Non-pigmented ciliary epithelial cell (primary cell): Measurements from ENCODE around the gene ZNRF1.
"Not testable (repeated sequence)": the region's sequence is repeated elsewhere in the genome, so short reads cannot be mapped to it uniquely, and the experiment has no call there.

Experiments used
- DNase-seq: peaks from one replicate; pipeline ENCODE4 v3.0.0-alpha.2; 2010; ENCODE audit warnings: low read depth

The ZNRF1 gene

GRCh38 chr16:75002474-75002873 lies 3.6 kb downstream of the ZNRF1 start:
- DNase-seq, result no peak

GRCh38 chr16:75003931-75004330 lies 5.1 kb downstream of the ZNRF1 start:
- DNase-seq, result no peak

GRCh38 chr16:75004460-75004859 lies 5.6 kb downstream of the ZNRF1 start:
- DNase-seq, result no peak

DNA sequence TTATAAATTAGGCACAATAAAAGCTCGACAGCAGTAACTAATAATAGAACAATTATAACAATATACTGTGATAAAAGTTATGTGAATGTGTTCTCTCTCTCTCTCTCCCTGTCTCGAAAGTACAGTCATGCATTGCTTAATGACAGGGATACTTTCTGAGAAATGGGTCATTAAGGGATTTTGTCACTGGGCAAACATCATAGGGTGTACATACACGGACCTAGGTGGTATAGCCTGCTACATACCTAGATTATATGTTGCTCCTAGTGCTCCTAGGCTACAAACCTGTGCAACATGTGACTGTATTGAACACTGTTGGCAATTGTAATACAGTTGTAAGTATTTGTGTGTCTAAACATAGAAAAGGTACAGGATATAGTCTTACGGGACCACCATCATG lies 6.9 kb downstream of the ZNRF1 start:
- DNase-seq, result no peak

- DNase-seq, result no peak
Measured at GRCh38 chr16:75007443-75007842, 8.6 kb downstream of the ZNRF1 start.

- DNase-seq, result no peak
Measured at GRCh38 chr16:75010427-75010826, 11.6 kb downstream of the ZNRF1 start.

- peak; percentile 75 for DNase-seq
Measured at GRCh38 chr16:75011634-75012307, 12.9 kb downstream of the ZNRF1 start.

- DNase-seq, result no peak
Measured at GRCh38 chr16:75012380-75013081, 13.7 kb downstream of the ZNRF1 start.

DNA sequence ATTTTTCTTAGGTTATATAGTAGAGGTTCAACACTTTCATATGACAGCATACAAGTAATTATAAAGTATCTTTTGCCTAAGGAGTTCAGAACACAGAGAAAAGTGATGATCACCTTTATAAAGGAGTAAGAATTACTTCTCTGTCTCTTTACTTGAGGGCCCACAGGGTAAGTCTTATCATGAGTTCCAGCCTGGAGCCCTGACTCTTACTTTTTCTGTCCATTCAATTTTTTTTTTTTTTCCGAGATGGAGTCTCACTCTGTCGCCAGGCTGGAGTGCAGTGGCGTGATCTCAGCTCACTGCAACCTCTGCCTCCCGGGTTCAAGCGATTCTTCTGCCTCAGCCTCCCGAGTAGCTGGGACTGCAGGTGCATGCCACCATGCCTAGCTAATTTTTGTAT lies 14.3 kb downstream of the ZNRF1 start:
- DNase-seq, result not testable (repeated sequence)

DNA sequence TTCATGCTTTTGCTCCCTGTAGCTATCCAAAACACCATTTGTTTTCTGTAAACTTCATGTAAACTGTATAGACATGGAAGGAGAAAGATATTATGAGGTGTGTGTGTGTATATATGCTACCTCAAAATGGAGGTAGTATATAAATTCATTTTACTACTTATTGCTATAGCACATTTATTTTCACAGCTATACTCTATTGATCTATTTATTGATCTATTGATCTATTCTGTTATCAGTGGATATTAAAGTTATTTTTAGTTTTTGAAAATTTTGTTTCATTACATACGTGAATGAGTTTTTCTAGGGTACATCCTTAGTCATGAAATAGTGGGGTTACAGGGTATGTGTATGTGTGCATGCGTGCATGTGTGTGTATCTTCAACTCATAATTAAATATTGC lies 15.5 kb downstream of the ZNRF1 start:
- no peak for DNase-seq

GRCh38 chr16:75016451-75017081 lies 17.7 kb downstream of the ZNRF1 start:
- DNase-seq, result not testable (repeated sequence)

DNA sequence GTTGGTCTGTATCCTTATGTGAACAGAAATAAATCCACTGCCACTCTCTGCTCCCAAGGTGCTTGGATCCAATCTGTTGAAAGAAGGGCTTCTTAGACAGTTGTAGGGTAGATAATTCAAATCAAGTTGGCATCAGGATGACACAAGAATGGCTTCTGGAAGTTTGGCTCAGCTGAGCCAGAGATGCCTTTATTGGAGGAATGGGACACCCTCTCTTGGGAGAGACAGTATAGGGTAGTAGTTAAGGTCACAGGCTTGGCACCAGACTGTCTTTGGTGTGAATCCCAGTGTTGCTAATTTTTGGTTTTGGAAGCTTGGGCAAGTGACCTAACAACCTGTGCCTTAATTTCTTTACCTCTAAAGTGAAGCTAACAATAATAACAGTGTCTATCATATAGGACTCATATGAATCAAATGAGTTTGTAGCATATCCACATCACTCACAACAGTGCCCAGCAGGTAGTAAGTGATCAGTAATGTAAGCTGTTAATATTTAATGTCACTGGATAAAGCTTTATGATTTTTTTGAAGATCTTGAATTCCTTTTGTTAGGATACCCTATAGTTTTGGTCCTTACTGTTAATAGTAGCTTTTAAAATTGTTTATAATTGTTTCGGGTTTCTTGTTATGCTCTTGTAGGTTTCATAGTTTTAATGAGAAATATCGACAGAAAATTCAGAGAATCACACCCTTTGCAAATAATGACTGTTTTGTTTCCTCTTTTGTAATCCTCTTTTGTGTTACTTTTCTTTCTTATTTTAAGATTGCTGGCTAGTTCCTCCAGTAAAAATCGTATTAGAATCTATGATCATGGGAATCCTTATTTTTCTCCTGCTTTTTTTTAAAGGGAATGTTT lies 19.1 kb downstream of the ZNRF1 start:
- no peak for DNase-seq

DNA sequence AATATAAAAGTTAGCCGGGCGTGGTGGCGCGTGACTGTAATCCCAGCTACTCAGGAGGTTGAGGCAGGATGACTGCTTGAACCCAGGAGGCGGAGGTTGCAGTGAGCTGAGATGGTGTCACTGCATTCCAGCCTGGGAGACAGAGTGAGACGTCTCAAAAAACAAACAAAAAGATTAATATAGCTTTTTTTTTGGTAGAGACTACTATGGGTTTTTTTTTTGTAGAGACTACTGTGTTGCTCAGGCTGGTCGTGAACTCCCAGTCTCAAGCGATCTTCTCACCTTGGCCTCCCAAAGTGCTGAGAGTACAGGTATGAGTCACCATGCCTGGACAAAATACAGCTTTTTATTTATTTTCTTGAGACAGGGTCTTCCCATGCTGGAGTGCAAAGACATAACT lies 20.2 kb downstream of the ZNRF1 start:
- no peak for DNase-seq

DNA sequence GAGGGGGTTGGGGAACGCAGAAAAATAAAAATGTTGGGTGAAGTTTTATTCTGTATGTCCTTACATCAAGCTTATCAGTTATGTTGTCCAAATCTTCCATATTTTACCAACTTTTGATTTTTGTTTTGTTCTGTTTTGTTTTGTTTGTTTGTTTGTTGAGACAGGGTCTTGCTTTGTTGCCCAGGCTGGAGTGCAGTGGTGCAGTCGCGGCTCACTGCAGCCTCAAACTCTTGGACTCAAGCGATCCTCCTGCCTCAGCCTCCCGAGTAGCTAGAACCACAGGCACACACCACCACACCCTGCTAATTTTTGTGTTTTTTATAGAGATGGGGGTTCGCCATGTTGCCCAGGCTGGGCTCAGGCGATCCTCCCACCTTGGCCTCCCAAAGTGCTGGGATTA lies 20.8 kb downstream of the ZNRF1 start:
- no peak for DNase-seq

DNA sequence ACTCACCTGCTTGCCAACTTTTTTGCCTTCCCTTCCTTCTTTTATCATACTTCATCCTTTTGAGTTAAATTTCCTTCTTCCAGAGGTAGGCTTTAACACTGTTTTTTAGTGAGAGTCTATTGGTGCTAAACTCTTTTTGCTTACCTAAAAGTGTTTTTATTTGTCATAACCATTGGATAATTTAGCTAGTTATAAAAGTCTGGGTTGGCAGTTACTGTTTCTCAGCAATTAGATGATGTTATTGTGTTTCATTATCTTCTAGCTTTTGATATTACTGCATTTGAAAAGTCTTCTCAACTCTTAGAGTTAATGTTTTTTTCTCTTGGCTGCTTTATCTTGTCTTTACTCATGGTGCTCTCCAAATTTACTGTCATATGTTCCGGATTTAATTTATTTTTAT lies 22.6 kb downstream of the ZNRF1 start:
- DNase-seq, result no peak

- DNase-seq, result no peak
Measured at GRCh38 chr16:75022567-75022966, 23.7 kb downstream of the ZNRF1 start.

DNA sequence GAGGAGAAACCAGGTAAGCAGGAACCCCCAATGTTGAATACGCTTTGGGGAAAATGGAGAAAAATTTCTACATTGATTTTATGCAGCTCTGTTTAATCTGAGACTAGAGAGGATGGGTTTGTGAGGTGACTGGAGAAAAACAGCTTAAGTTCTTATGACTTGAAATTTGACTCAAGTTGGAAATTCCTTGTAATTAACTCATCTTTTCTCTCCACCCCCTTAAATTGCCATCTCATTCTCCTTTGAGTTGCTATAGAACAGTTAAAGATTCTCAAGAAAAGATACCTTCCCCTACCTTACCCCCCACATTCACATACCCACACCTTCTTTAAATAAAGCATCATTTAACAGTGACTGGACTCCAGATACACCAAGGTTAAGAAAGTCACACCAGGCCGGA lies 24.2 kb downstream of the ZNRF1 start:
- no peak for DNase-seq

DNA sequence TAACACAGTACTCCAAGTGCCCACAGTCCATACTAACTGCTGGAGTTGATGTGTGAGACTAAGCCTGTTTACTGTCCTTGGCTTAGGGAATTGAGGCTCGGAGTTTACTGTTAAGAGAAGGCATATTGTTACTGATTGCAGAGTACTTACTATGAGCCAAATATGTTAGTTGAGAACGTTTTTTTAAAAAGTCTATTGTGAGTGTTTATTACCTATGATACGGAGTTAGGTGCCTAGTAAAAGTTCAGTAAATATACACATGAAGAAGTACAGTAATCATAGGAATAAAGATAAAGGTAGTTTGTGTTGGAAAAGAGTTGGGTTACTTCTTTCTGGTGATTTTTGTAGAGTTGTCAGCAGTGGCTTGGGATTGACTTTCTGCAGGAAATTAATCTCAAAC lies 25.4 kb downstream of the ZNRF1 start:
- DNase-seq, result no peak

GRCh38 chr16:75024594-75024993 lies 25.8 kb downstream of the ZNRF1 start:
- no peak for DNase-seq

DNA sequence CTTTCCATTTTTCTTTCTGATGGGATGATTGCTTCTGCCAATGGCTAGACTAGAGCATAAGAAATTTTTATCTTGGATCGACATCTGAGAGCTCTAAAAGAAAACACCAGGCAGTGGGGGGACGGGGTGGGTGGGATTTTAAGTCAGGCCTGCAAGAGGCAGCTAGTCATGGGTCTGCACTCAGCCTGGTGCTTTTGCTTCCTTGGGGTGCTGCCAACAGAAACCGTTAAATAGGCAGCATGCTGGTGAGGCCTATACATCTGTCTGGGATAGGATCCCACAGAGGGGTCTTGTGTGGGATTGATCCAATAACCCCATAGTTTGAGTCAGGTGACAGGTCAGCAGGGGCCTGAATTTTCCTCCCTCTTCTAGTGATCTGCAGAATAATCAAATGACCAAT lies 26.9 kb downstream of the ZNRF1 start:
- DNase-seq, result no peak

DNA sequence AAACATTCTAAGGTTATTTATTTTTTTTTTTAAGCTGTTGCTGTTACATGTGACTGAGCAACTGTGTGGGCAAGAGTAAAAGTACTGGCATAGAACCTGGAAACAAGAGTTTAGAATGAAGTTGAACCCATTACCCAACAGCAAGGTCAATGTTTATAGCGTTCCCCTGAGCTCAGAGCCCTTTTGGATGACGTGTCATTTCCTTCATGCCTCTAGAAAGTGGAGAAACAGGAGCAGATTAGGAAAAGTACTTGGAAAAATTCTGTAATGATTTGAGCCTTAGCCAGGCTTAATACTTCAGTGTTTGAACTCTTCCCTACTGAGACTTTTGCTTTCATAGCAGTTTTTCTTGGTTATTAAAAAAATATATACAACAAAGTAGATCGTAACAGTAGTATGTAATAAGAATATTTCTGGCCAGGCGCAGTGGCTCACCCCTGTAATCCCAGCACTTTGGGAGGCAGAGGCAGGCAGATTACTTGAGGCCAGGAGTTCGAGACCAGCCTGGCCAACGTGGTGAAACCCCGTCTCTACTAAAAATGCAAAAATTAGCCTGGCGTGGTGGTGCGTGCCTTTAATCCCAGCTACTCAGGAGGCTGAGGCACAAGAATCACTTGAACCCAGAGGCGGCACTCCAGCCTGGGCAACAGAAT lies 27.5 kb downstream of the ZNRF1 start:
- DNase-seq, result not testable (repeated sequence)

- no peak for DNase-seq
Measured at GRCh38 chr16:75026892-75027391, 28.1 kb downstream of the ZNRF1 start.
